ENCODE data around the gene B4GALT3.

Gene B4GALT3

DNA sequence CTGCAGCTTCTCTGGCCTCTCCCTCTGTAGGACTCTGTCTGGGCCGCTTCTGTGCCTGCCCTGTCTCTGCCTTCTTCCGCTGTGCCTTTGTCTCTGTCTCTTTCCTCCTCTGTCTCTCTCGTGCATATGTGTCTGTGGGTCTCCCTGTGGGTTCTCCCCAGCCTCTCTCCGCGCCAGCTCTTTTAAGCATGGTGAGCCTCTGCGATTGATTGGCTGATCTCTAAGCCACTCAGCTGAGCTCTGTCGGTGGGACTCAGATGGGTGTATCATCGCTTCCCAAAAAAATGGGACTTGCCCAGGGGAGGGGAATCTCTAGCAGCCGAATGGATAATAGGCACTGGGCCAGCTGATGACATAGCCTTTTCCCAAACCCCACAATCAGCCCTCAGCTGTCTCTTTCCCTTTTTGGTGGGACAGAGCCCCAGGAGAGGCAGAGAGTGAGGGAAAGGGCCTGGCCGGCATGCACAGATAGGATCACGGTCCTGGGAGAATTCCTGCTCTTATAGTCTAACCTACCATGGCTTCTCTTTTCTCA is 21.7 kb upstream of the B4GALT3 start, which contains the start of gene ADAMTS4:
ADAMTS4 (minus strand) TSS at position 158 of the 535 bp plus-strand sequence. CDS start 427 bp downstream, outside the sequence.
- no peak within 1 kb of the TSS for H3K4me3 ChIP-seq (ENCODE audit: low read depth, low read length)
- TF ChIP-seq, protein P1, sequence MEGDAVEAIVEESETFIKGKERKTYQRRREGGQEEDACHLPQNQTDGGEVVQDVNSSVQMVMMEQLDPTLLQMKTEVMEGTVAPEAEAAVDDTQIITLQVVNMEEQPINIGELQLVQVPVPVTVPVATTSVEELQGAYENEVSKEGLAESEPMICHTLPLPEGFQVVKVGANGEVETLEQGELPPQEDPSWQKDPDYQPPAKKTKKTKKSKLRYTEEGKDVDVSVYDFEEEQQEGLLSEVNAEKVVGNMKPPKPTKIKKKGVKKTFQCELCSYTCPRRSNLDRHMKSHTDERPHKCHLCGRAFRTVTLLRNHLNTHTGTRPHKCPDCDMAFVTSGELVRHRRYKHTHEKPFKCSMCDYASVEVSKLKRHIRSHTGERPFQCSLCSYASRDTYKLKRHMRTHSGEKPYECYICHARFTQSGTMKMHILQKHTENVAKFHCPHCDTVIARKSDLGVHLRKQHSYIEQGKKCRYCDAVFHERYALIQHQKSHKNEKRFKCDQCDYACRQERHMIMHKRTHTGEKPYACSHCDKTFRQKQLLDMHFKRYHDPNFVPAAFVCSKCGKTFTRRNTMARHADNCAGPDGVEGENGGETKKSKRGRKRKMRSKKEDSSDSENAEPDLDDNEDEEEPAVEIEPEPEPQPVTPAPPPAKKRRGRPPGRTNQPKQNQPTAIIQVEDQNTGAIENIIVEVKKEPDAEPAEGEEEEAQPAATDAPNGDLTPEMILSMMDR (IDR thresholded peaks at IDR 0.05; ENCODE audit: low read depth, low read length, missing control alignments): no peak
- no peak for DNase-seq (ENCODE audit: low read depth)
- in situ Hi-C loops (cut with HindIII; ENCODE audit: low sequenced_read_pairs): no loop called here

DNA sequence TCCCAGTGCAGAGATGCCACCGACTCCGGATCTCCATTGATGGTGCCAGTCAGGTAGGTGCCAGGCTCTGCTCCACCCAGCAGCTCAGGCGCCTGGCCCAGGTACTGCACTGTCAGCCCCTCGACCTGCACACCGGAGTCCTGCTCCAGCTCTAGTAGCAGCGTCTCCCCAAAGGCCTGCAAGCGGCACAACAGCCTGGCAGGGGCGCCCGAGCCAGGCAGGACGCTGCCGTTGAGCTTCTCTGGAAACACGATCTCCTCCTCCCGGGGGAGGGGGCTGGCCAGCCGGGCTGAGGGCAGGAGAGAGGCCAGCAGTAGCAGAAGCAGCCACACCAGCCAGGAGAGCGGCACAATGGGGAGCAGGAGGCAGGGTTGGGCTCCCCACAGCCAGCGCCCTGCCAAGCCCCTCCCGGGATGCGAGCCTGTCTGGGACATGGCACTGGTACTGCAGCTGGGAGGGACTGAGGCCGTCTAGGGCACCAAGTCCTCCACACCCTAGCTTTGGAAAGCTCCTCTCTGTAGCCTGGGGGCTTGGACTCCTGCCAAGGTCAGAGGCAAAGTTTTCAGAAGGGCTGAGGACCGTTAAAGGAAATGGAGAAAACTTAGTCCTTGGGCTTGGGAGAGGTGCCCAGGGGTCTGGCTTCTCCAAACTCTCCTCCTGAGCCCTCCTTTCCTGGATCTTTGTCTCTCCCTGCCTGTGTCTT is 21.0 kb upstream of the B4GALT3 start:
- H3K4me3 ChIP-seq (ENCODE audit: low read depth, low read length): no peak overlapping the region
- TF ChIP-seq, protein P1 (IDR thresholded peaks at IDR 0.05; ENCODE audit: low read depth, low read length, missing control alignments): no peak
- in situ Hi-C loops (cut with HindIII; ENCODE audit: low sequenced_read_pairs): no loop called here
- DNase-seq (ENCODE audit: low read depth): no peak

GRCh38 chr1:161197560-161198193 is 20.4 kb upstream of the B4GALT3 start:
- H3K4me3 ChIP-seq (ENCODE audit: low read depth, low read length): no peak overlapping the region
- DNase-seq (ENCODE audit: low read depth): no peak
- in situ Hi-C loops (cut with HindIII; ENCODE audit: low sequenced_read_pairs): no loop called here
- TF ChIP-seq, protein P1 (IDR thresholded peaks at IDR 0.05; ENCODE audit: low read depth, low read length, missing control alignments): no peak

- no peak for DNase-seq (ENCODE audit: low read depth)
- in situ Hi-C loops (cut with HindIII; ENCODE audit: low sequenced_read_pairs): no loop called here
- TF ChIP-seq, protein P1 (IDR thresholded peaks at IDR 0.05; ENCODE audit: low read depth, low read length, missing control alignments): no peak
- H3K4me3 ChIP-seq (ENCODE audit: low read depth, low read length): no peak overlapping the region
These were observed 19.5 kb upstream of the B4GALT3 start for GRCh38 chr1:161196521-161197451.

DNA sequence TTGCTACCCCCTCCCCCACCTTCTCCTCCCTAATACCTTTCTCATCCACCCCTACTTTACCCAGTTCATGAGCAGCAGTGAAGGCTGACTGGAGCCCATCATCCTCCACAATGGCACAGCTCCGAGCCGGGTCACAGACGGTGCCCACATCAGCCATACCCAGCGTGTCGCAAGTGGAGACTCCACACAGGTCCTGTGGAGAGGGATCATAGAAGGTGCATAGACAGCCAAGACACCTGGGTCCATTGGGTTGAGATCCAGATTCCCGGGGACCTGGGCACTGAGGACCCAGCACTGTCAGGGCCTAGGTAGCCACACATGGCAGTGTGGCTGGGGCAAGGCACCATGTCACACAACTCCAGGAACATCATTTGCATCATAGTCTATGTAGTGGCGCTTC is 18.8 kb upstream of the B4GALT3 start:
- no peak overlapping the region for H3K4me3 ChIP-seq (ENCODE audit: low read depth, low read length)
- TF ChIP-seq, protein P1 (IDR thresholded peaks at IDR 0.05; ENCODE audit: low read depth, low read length, missing control alignments): no peak
- in situ Hi-C loops (cut with HindIII; ENCODE audit: low sequenced_read_pairs): no loop called here
- DNase-seq (ENCODE audit: low read depth): no peak

DNA sequence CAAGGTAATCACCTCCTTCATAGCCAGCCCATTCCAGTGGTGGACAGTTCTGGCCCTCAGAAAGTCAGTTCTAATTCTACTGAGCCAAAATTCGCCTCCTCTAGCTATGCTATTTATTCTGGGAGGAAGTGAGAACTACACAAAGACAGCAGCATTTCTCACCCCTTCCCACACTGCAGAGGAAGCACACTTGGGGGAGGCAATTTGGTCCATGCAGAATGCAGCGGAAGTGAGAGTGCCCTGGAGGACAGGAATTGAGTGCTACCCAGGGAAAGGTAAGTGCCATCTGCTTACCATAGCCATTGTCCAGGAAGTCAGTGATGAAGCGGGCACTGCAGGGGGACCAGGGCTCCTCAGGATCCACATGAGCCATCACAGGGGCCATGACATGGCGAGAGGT is 17.9 kb upstream of the B4GALT3 start:
- in situ Hi-C loops (cut with HindIII; ENCODE audit: low sequenced_read_pairs): no loop called here
- TF ChIP-seq, protein P1 (IDR thresholded peaks at IDR 0.05; ENCODE audit: low read depth, low read length, missing control alignments): no peak
- H3K4me3 ChIP-seq (ENCODE audit: low read depth, low read length): no peak overlapping the region
- no peak for DNase-seq (ENCODE audit: low read depth)

Data from astrocyte of the cerebellum (primary cell).